ENCODE data around the gene PHAF1. TPM values are rescaled to one million over a fixed set of nuclear protein-coding genes. Genes with fewer than 3 reads are reported as not detected.

Gene PHAF1
- total and polyA plus RNA-seq, 2 of the 8 experiments (the other 6 are each of a cell fraction or from before 2014, with no cell fraction given), result 18.6 to 26.4 TPM

GRCh38 chr16:67163999-67164558 lies 54.3 kb downstream of the PHAF1 start:
- CTCF ChIA-PET (ENCODE audit: partially characterized antibody), result interaction anchor here (0.7 to 19.3 kb wide), 11 partner anchors 5 to 236 kb away, joined by 3 to 291 read pairs (median 10); partner anchors contain the start of genes B3GNT9, ELMO3, FBXL8 and HSF4
- TF ChIP-seq EZH2 (IDR thresholded peaks at IDR 0.05; ENCODE audit: low read depth, low read length, severe bottlenecking) (peak; percentile 48), BRCA1 (IDR thresholded peaks at IDR 0.05; ENCODE audit: low read depth, low read length) (no peak)
- H4K8ac ChIP-seq (ENCODE audit: extremely low read depth, insufficient read depth, low read length), result no peak overlapping the region; the same call in 1 of the 2 replicates
- H3K23me2 ChIP-seq (ENCODE audit: low read depth, low read length), result peaks cover 15% of the 10 kb centered on the region
- H3K4me2 ChIP-seq (ENCODE audit: insufficient read depth in 1 of 2, low read depth in 2 of 2, low read length in 2 of 2), result peak overlapping the region; percentile 71 to 98
- H2BK15ac ChIP-seq (ENCODE audit: low read length), result no peak overlapping the region
- no peak overlapping the region for H2BK12ac ChIP-seq (ENCODE audit: low read depth, low read length)
- H3K9ac ChIP-seq (replicated peaks in 1 of 4; ENCODE audit: extremely low read depth in 1 of 4, low read depth in 3 of 4, low read length in 3 of 4), result no peak overlapping the region
- H3K14ac ChIP-seq (ENCODE audit: insufficient read length), result no peak overlapping the region
- peaks cover 0 to 37% (median 31%) of the 10 kb centered on the region in 4 experiments; a peak in 6 of 7 replicates for H3K4me1 ChIP-seq (replicated peaks in 1 of 4; ENCODE audit: control insufficient read depth in 3 of 4, insufficient read depth in 4 of 4, low read length in 3 of 4)
- WGBS, 2 experiments (ENCODE audit: extremely low coverage in 1 of 2, insufficient coverage in 1 of 2, insufficient read length in 1 of 2, insufficient replicate concordance in 2 of 2, low coverage in 1 of 2, low lambda C conversion rate in 2 of 2, missing lambda C conversion rate in 1 of 2), result 1% methylated on average over 22 of the region's 34 CpGs; no CpG with 5 or more reads in 1 of the 2 experiments
- H2BK20ac ChIP-seq (ENCODE audit: low read length), result no peak overlapping the region
- H3K9me3 ChIP-seq (ENCODE audit: insufficient read depth in 2 of 2, low read depth in 1 of 2, low read length in 1 of 2), result no peaks in the 10 kb centered on the region
- H2AK5ac ChIP-seq (ENCODE audit: low read depth, low read length), result no peak overlapping the region
- no peak overlapping the region for H2BK120ac ChIP-seq (replicated peaks; ENCODE audit: low read depth, low read length)
- no peak overlapping the region for H3K4ac ChIP-seq (replicated peaks; ENCODE audit: insufficient read length, low read depth, low read length)
- peak in 1 of 2 experiments; percentile 72 for DNase-seq (ENCODE audit: low read depth in 1 of 2, low spot score in 2 of 2)
- H2AFZ ChIP-seq (ENCODE audit: low read length), result no peak overlapping the region
- FAIRE-seq, result no peak
- peaks cover 94 to 100% (median 99%) of the 10 kb centered on the region in 4 experiments for H3K27me3 ChIP-seq (replicated peaks in 1 of 4; ENCODE audit: control insufficient read depth in 3 of 4, extremely low read depth in 1 of 4, insufficient read depth in 3 of 4, low read length in 3 of 4)
- peaks cover 2 to 25% of the 10 kb centered on the region in 2 experiments for H4K20me1 ChIP-seq (replicated peaks in 1 of 2; ENCODE audit: control insufficient read depth in 1 of 2, insufficient read depth in 2 of 2, low read length in 2 of 2)
- no peak overlapping the region for H3K56ac ChIP-seq (replicated peaks; ENCODE audit: insufficient read length, low read depth, low read length)
- H3K79me2 ChIP-seq (ENCODE audit: control insufficient read depth in 1 of 2, insufficient read depth in 2 of 2, low read length in 2 of 2), result no peaks in the 10 kb centered on the region
- H3K18ac ChIP-seq (ENCODE audit: extremely low read depth, low read length), result no peak overlapping the region; the same call in 1 of the 2 replicates
- no peaks in the 10 kb centered on the region for H3K79me1 ChIP-seq (ENCODE audit: low read depth, low read length)
- H2BK5ac ChIP-seq (ENCODE audit: low read depth, low read length), result no peak overlapping the region
- POLR2A ChIA-PET (ENCODE audit: partially characterized antibody), result interaction anchor here (1.6 to 7.9 kb wide), 5 partner anchors 9 to 20 kb away, joined by 5 to 59 read pairs (median 12); partner anchors contain the start of genes B3GNT9 and MATCAP1
- no peak overlapping the region for H4K91ac ChIP-seq (replicated peaks; ENCODE audit: insufficient read length, low read length)
- H4K5ac ChIP-seq (ENCODE audit: insufficient read length, low read depth, low read length), result no peak overlapping the region
- peaks cover 0 to 14% (median 0%) of the 10 kb centered on the region in 4 experiments; a peak in 1 of 8 replicates for H3K36me3 ChIP-seq (ENCODE audit: control insufficient read depth in 2 of 4, insufficient read depth in 4 of 4, low read length in 3 of 4)
- H3K23ac ChIP-seq (ENCODE audit: insufficient read length), result no peak overlapping the region
- H3K27ac ChIP-seq (ENCODE audit: low read depth, low read length), result no peak overlapping the region
- H3K4me3 ChIP-seq (ENCODE audit: extremely low read depth in 1 of 4, insufficient read depth in 2 of 4, low read depth in 3 of 4, low read length in 4 of 4), result peak overlapping the region in 3 of 4 experiments; percentile 10 to 56 (median 17); a peak in 4 of 8 replicates

Measured in H1 (cell line).